Uterus (tissue), 2 donors: Measurements from ENCODE around the gene KLF7.

Experiments
- POLR2A ChIP-seq, 2 donors: fragments of 450-650 bp; IDR thresholded peaks; one replicate each; pipeline ENCODE4 v1.6.1; 2016; ENCODE audit warnings: antibody characterized with exemption in 2 of 2, mild to moderate bottlenecking in 1 of 2, moderate library complexity in 1 of 2
- TF ChIP-seq, protein P1 (sequence below), 4 experiments: fragments of 200-600 bp in 2 of 4; fragments of 450-650 bp in 2 of 4; sonication (generic) in 2 of 4; IDR thresholded peaks; one replicate each; pipeline ENCODE4 v1.5.1; 2016 to 2019; ENCODE audit warnings: antibody characterized with exemption in 4 of 4, mild to moderate bottlenecking in 2 of 4, moderate library complexity in 1 of 4

- TF ChIP-seq, protein P1, sequence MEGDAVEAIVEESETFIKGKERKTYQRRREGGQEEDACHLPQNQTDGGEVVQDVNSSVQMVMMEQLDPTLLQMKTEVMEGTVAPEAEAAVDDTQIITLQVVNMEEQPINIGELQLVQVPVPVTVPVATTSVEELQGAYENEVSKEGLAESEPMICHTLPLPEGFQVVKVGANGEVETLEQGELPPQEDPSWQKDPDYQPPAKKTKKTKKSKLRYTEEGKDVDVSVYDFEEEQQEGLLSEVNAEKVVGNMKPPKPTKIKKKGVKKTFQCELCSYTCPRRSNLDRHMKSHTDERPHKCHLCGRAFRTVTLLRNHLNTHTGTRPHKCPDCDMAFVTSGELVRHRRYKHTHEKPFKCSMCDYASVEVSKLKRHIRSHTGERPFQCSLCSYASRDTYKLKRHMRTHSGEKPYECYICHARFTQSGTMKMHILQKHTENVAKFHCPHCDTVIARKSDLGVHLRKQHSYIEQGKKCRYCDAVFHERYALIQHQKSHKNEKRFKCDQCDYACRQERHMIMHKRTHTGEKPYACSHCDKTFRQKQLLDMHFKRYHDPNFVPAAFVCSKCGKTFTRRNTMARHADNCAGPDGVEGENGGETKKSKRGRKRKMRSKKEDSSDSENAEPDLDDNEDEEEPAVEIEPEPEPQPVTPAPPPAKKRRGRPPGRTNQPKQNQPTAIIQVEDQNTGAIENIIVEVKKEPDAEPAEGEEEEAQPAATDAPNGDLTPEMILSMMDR (IDR thresholded peaks at IDR 0.05) = no peak
- no peak for TF ChIP-seq POLR2A (IDR thresholded peaks at IDR 0.05)
These were observed 10.0 kb downstream of the KLF7 start for GRCh38 chr2:207155516-207156444.
